ENCODE measurements around the gene PLPP1.

The PLPP1 gene

GRCh38 chr5:55572600-55572999 is 37.8 kb upstream of the PLPP1 start:
- Histone ChIP-seq H3K4me3 (ENCODE audit: low read length) (no peak overlapping the region), H3K9ac (ENCODE audit: low read length) (no peak overlapping the region), H3K27me3 (ENCODE audit: low read depth, low read length) (no peaks in the 10 kb centered on the region), H3K4me1 (ENCODE audit: low read length) (peaks cover 13% of the 10 kb centered on the region), H3K79me2 (ENCODE audit: low read length) (no peaks in the 10 kb centered on the region), H2AFZ (ENCODE audit: low read depth, low read length) (no peak overlapping the region), H4K20me1 (ENCODE audit: insufficient read depth, low read length) (no peaks in the 10 kb centered on the region), H3K36me3 (replicated peaks; ENCODE audit: low read depth, low read length) (no peaks in the 10 kb centered on the region), H3K4me2 (ENCODE audit: low read length) (peak overlapping the region; percentile 22; the same call in 1 of the 2 replicates), H3K9me3 (ENCODE audit: insufficient read depth, low read length) (no peaks in the 10 kb centered on the region), H3K27ac (ENCODE audit: low read length) (no peak overlapping the region)
- TF ChIP-seq EZH2phosphoT487 (IDR thresholded peaks at IDR 0.05; ENCODE audit: low read depth) (no peak), CTCF (IDR thresholded peaks at IDR 0.05; ENCODE audit: low read depth, low read length) (no peak)

GRCh38 chr5:55572020-55572419 is 37.3 kb upstream of the PLPP1 start:
- no peaks in the 10 kb centered on the region for H4K20me1 ChIP-seq (ENCODE audit: insufficient read depth, low read length)
- no peaks in the 10 kb centered on the region for H3K9me3 ChIP-seq (ENCODE audit: insufficient read depth, low read length)
- peaks cover 13% of the 10 kb centered on the region for H3K4me1 ChIP-seq (ENCODE audit: low read length)
- TF ChIP-seq EZH2phosphoT487 (IDR thresholded peaks at IDR 0.05; ENCODE audit: low read depth) (no peak), CTCF (IDR thresholded peaks at IDR 0.05; ENCODE audit: low read depth, low read length) (no peak)
- no peaks in the 10 kb centered on the region for H3K36me3 ChIP-seq (replicated peaks; ENCODE audit: low read depth, low read length)
- H2AFZ ChIP-seq (ENCODE audit: low read depth, low read length) = no peak overlapping the region
- no peaks in the 10 kb centered on the region for H3K27me3 ChIP-seq (ENCODE audit: low read depth, low read length)
- no peak overlapping the region for H3K27ac ChIP-seq (ENCODE audit: low read length)
- H3K79me2 ChIP-seq (ENCODE audit: low read length) = no peaks in the 10 kb centered on the region
- no peak overlapping the region for H3K4me2 ChIP-seq (ENCODE audit: low read length)
- H3K4me3 ChIP-seq (ENCODE audit: low read length) = no peak overlapping the region
- H3K9ac ChIP-seq (ENCODE audit: low read length) = no peak overlapping the region

- no peak overlapping the region for H2AFZ ChIP-seq (ENCODE audit: low read depth, low read length)
- no peak overlapping the region for H3K9ac ChIP-seq (ENCODE audit: low read length)
- no peaks in the 10 kb centered on the region for H3K9me3 ChIP-seq (ENCODE audit: insufficient read depth, low read length)
- H3K79me2 ChIP-seq (ENCODE audit: low read length) = no peaks in the 10 kb centered on the region
- H3K27me3 ChIP-seq (ENCODE audit: low read depth, low read length) = no peaks in the 10 kb centered on the region
- H4K20me1 ChIP-seq (ENCODE audit: insufficient read depth, low read length) = no peaks in the 10 kb centered on the region
- no peak overlapping the region for H3K4me2 ChIP-seq (ENCODE audit: low read length)
- peaks cover 13% of the 10 kb centered on the region for H3K4me1 ChIP-seq (ENCODE audit: low read length)
- no peak overlapping the region for H3K27ac ChIP-seq (ENCODE audit: low read length)
- H3K4me3 ChIP-seq (ENCODE audit: low read length) = no peak overlapping the region
- TF ChIP-seq CTCF (IDR thresholded peaks at IDR 0.05; ENCODE audit: low read depth, low read length) (no peak), EZH2phosphoT487 (IDR thresholded peaks at IDR 0.05; ENCODE audit: low read depth) (no peak)
- no peaks in the 10 kb centered on the region for H3K36me3 ChIP-seq (replicated peaks; ENCODE audit: low read depth, low read length)
Measured at GRCh38 chr5:55570570-55570969, 35.8 kb upstream of the PLPP1 start.

- H3K9ac ChIP-seq (ENCODE audit: low read length) = no peak overlapping the region
- peaks cover 13% of the 10 kb centered on the region for H3K4me1 ChIP-seq (ENCODE audit: low read length)
- H3K27ac ChIP-seq (ENCODE audit: low read length) = no peak overlapping the region
- no peaks in the 10 kb centered on the region for H3K27me3 ChIP-seq (ENCODE audit: low read depth, low read length)
- no peak overlapping the region for H2AFZ ChIP-seq (ENCODE audit: low read depth, low read length)
- no peak for TF ChIP-seq EZH2phosphoT487 (IDR thresholded peaks at IDR 0.05; ENCODE audit: low read depth)
- TF ChIP-seq CTCF (IDR thresholded peaks at IDR 0.05; ENCODE audit: low read depth, low read length) = no peak
- H3K79me2 ChIP-seq (ENCODE audit: low read length) = no peaks in the 10 kb centered on the region
- H4K20me1 ChIP-seq (ENCODE audit: insufficient read depth, low read length) = no peaks in the 10 kb centered on the region
- H3K36me3 ChIP-seq (replicated peaks; ENCODE audit: low read depth, low read length) = no peaks in the 10 kb centered on the region
- H3K4me2 ChIP-seq (ENCODE audit: low read length) = no peak overlapping the region
- no peaks in the 10 kb centered on the region for H3K9me3 ChIP-seq (ENCODE audit: insufficient read depth, low read length)
- H3K4me3 ChIP-seq (ENCODE audit: low read length) = no peak overlapping the region
Measured at GRCh38 chr5:55570026-55570425, 35.3 kb upstream of the PLPP1 start.

Measured in OCI-LY3 (cell line).